GM12872 (cell line): ENCODE results near the gene LMOD1.

Source experiments
- TF ChIP-seq, protein P1 (sequence below): IDR thresholded peaks from 3 replicates; pipeline ENCODE4 v1.5.1; 2011; ENCODE audit warnings: low read depth, mild to moderate bottlenecking, low read length, moderate library complexity; ENCODE audit not compliant: insufficient read depth

LMOD1 gene

DNA sequence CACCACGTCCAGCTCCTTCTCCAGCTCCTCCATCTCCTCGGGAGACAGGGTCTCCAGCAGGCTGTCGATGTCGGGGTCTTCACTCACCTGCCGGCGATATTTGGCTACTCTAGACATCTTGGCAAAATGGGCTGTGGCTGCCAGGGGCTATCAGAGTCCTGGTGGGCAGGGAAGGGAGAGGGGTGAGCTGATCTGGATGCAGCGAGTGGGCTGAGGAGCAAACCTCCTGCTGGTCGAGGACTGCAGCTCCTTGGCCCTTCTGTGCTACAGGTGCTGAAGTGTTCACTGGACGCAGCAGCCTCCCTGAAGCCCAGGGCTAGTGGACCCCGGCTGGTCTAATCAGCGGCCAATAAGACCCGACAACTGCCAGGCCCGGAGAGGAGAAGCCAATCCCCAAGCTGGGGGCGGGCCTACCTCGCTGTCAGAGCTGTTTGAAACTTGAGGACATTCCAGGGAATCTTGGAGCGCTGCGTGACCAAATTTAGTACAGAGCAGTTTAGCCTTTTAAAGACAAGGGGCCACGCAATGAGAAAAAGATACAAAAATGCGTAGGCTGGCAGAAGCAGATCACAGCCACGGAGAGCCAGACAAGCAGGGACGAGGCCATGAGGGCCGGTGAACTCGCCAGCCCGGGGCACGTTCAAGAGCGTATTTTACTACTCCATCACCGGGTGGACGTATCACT, at the start of gene LMOD1:
LMOD1 (minus strand) TSS at position 325 of the 685 bp plus-strand sequence; CDS start at position 117, 208 bp downstream.
- TF ChIP-seq, protein P1, sequence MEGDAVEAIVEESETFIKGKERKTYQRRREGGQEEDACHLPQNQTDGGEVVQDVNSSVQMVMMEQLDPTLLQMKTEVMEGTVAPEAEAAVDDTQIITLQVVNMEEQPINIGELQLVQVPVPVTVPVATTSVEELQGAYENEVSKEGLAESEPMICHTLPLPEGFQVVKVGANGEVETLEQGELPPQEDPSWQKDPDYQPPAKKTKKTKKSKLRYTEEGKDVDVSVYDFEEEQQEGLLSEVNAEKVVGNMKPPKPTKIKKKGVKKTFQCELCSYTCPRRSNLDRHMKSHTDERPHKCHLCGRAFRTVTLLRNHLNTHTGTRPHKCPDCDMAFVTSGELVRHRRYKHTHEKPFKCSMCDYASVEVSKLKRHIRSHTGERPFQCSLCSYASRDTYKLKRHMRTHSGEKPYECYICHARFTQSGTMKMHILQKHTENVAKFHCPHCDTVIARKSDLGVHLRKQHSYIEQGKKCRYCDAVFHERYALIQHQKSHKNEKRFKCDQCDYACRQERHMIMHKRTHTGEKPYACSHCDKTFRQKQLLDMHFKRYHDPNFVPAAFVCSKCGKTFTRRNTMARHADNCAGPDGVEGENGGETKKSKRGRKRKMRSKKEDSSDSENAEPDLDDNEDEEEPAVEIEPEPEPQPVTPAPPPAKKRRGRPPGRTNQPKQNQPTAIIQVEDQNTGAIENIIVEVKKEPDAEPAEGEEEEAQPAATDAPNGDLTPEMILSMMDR = no peak

DNA sequence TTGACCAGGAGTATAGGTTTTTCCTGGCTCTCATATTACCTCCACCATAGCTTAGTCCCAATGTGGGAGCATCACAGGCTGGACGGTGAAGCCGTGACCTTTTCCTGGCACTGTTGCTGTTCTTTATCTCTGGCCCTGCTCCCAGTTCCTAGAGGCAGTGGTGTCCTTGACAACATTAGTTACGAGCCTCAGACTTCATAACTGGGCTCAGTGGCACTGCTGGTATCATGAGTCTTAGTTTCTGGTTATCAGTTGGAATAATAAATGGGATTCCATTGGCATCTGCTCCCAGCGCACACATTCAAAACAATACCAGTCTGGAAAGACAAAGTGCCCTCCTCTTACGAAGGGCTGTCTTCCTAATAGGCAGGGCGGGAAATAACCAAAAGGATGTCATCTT, 44.1 kb upstream of the LMOD1 start:
- TF ChIP-seq, protein P1 = no peak

DNA sequence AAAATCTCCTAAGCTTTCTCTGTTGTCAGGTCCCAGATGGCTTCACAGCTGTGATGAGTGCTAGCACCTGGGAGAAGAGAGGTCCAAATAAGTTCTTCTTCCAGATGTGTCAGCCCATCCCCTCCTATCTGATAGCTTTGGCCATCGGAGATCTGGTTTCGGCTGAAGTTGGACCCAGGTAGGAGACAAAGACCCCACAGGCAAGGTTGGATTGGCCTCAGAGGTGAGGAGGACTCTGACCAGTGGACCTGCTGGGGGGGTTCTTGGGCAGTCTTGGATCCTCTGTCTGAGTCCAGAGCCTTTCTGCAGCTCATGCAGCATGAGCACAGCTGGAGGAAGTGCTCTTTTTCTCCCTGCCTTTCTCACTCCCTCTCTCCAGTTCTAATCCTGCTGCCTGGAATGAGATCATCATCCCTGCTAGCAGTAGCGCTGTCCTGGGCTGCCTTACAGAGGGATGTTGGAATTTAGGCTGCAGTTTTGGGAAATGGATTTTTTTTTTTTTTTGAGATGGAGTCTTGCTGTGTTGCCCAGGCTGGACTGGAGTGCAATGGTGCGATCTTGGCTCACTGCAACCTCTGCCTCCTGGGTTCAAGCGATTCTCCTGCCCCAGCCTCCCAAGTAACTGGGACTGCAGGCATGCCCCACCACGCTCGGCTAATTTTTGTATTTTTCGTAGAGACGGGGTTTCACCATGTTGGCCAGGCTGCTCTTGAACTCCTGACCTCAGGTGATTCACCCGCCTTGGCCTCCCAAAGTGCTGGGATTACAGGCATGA, 43.2 kb upstream of the LMOD1 start:
- TF ChIP-seq, protein P1 = no peak

DNA sequence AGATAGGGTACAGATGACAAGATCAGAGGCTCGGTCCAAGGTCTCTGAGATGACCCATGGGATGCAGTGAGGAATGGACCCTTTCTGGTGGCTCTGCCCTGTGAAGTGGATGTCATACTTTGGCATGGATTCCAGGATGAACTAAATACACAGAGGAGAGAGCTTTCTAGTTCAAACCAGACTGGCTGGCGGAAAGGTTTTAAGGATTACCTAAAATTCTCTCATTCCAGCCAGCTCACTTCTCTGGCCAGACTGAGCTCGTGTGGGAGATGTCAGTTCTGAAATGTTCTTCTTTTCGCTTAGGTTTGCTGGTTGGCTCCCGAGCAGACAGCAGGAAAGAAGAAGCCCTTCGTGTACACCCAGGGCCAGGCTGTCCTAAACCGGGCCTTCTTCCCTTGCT, 42.3 kb upstream of the LMOD1 start:
- TF ChIP-seq, protein P1 = no peak

DNA sequence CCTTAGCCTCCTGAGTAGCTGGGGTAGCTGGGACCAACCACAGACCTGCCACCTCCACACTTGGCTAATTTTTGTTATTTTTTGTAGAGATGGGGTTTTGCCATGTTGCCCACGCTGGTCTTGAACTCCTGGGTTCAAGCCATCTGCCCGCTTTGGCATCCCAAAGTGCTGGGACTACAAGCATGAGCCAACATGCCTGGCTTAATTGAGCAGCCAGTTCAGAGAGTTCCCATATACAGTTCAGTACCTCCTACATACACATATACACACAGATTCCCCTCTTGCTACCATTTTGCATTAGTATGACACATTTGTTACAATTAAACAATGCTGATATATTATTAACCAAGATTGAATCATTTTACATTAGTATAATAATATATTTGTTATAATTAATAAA, 39.0 kb upstream of the LMOD1 start:
- TF ChIP-seq, protein P1 = no peak

DNA sequence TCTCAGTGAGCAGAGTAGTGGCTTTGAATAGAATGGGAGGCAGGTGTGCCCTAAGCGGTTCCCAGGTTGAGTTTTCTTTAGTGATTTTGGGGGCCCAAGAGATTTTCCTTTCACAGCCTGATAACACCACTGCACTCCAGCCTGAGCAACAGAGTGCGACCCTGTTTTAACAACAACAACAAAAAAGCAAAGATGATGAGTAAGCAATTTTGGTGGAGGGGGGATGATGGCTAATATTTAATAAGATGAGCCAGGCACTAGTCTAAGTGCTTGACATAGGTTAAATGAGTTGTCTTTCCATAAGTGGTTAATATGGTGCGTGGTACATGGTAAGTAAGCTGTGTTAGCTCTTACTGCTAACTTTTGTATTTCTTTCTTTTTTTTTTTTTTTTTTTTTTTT, 38.1 kb upstream of the LMOD1 start:
- TF ChIP-seq, protein P1 = no peak

DNA sequence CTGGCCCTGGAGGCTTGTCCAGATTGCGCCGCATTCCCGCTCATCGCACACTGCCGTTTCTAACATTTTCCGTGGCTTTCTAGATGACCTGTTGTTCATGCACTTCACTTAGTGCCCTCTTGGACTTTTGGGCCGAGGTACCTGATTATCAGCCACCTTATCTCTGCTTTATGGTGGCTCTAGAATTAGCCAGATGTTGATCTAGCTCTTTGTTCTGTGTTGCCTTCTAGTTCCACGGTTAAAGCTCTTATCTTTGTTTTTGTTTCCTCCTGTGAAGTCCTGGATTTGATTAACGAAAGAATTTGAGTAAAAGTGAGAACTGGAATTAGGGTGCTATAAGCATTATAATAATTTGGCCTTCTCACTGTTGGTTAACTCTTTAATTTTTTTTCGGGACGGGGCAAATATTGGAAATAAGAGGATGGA, 37.0 kb upstream of the LMOD1 start:
- TF ChIP-seq, protein P1 = no peak
